HG03571 (cell line): ENCODE data around the gene RND3.

Experiments
- ATAC-seq: cut with Tn5 transposase; IDR thresholded peaks from one replicate; pipeline ENCODE4 v1.9.1; 2021; ENCODE audit not compliant: unreplicated experiment

Gene RND3

GRCh38 chr2:150445398-150445797 is 42.1 kb downstream of the RND3 start:
- no peak for ATAC-seq

GRCh38 chr2:150442484-150442883 is 45.0 kb downstream of the RND3 start:
- no peak for ATAC-seq

DNA sequence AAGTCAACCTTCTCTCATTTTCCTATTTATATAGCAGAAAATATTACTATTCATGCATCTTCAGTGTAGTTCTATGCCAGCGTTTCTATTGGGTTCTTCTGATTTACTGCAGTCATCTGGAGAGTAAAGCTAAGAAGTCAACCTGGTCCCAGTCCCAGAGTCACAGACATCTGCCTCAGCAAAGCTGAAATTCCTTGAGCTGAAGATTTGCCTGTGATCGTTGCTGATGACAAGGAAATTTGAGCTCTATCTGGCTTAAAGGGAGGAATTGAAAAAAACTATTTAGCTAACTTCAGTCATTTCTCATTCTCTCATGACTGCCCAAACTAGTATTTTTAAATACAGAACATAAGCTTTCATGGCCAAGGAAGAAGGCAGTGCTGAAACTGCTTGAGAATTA is 45.7 kb downstream of the RND3 start:
- ATAC-seq = no peak

GRCh38 chr2:150441226-150441625 is 46.2 kb downstream of the RND3 start:
- no peak for ATAC-seq

DNA sequence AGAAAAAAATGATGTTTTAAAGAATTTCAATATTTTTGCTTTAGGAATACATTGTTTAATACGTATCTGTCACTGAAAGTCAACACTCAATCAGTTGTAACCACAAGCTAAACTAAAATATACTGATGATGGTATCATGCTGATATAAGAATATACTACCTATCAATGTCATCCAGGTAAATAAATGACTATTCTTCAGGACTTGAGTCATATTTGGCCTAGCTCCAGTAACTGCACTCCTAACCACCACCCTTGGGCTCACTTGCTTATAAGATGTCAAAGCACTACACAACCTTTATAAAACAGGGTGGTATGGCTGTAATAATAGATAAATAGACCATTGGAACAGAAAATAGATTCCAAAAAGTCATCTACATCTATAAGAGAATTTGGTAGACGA is 48.8 kb downstream of the RND3 start:
- ATAC-seq = no peak

GRCh38 chr2:150438041-150438440 is 49.4 kb downstream of the RND3 start:
- ATAC-seq = no peak

- ATAC-seq = no peak
These were observed 55.2 kb downstream of the RND3 start for GRCh38 chr2:150432312-150432625.

GRCh38 chr2:150431561-150432311 is 55.7 kb downstream of the RND3 start:
- ATAC-seq = no peak

DNA sequence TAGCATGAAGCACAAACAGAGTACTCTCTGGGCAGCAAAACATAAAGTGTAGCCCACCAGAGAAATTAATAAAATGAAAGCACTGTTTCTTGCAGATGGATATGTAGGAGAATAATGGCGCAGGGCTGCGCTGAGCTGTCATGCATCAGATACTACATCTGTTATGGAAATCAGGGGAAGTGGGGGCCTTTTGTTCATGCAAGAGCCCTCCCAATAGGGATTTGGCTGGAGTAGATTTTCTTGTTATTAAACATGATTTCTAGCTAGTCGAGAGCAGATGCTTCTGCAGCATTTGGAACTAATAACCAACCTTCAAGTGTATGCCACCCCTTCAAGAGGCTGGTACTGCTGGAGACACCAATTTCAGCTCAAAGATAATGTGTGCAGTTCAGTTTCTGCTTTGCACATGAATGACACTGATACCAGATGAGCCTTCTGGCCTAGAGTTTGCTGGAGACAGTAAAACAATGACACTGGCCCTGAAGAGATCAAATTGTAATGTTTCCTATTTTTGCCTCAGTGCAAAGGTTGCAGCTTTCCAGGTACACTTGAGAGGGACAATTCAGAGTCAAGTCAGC is 58.0 kb downstream of the RND3 start:
- ATAC-seq = no peak

DNA sequence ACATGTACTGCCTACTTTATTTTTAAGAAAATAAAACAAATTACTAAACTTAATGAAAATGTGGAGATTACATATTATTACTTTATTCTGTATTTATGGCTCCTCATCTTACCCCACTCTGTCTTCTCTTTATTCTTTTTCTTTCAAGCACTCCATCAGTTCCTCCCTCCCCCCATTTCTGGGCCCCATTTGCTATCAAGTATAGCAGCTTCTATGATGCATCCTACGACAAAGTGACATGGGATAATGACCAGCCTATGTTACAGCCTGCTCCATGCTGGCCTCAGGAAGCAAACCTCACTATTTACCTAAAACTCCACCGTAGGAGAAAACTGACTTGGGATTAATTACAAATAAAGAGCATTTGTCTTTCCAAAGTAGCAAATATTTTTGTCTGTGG is 58.8 kb downstream of the RND3 start:
- ATAC-seq = no peak

- no peak for ATAC-seq
These were observed 60.2 kb downstream of the RND3 start for GRCh38 chr2:150427298-150427697.

GRCh38 chr2:150426724-150427123 is 60.7 kb downstream of the RND3 start:
- ATAC-seq = no peak

- no peak for ATAC-seq
These were observed 61.2 kb downstream of the RND3 start for GRCh38 chr2:150426315-150426714.

DNA sequence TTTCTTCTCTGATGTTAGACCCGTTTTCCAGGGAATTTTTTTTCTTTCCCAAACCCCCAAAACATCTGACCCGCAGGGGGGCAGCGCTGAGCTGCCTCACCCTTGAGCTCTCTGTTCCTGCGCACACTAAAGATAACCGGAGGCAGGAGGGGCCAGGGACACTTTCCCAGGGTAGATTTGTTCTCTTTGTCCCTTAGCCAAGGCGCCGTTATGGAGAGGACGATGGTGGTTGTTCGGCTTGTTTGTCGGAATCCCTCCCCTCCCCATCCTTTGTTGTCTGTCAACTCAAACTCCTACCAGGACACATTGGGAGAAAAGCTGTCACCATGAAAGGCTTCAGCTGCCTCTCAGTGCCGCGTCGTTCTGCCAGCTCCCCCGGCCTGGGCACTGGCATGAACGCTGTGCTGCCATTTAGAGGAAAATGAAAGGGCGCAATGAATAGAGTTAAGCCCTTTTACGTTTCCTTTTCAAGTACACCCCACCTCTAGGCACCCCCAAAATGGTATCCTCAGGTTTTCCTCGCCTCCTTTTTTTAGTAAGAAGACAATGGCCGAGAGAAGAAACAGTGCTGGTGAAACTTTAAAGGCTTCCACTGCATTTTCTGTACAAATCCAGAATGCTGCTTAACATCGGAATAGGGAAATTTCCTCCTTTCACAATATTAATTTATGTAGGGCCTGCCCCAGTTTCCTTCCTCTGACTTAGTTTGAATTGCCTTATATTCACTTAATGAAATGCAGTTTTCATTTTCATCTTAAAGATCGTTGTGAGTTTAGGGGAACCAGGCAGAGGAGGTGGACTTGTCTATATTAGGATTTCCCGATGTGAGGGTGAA is 62.1 kb downstream of the RND3 start:
- no peak for ATAC-seq

GRCh38 chr2:150424406-150424805 is 63.1 kb downstream of the RND3 start:
- ATAC-seq = no peak

- ATAC-seq = no peak
These were observed 66.3 kb downstream of the RND3 start for GRCh38 chr2:150421126-150421651.

GRCh38 chr2:150418916-150419315 is 68.6 kb downstream of the RND3 start:
- ATAC-seq = no peak
